Measurements from ENCODE around the gene ENTPD2.
"Not testable (repeated sequence)": the region's sequence is repeated elsewhere in the genome, so short reads cannot be mapped to it uniquely, and the experiment has no call there.

ENTPD2 gene

GRCh38 chr9:137045294-137046087 is 8.4 kb downstream of the ENTPD2 start:
- no peak for DNase-seq (ENCODE audit: low read depth)

- no peak for DNase-seq (ENCODE audit: low read depth)
Observed at GRCh38 chr9:137044502-137045177, 9.2 kb downstream of the ENTPD2 start.

- DNase-seq (ENCODE audit: low read depth) = no peak
Observed at GRCh38 chr9:137044037-137044436, 9.8 kb downstream of the ENTPD2 start.

- no peak for DNase-seq (ENCODE audit: low read depth)
Observed at GRCh38 chr9:137042751-137043727, 10.8 kb downstream of the ENTPD2 start.

- no peak for DNase-seq (ENCODE audit: low read depth)
Observed at GRCh38 chr9:137041124-137041523, 12.7 kb downstream of the ENTPD2 start.

GRCh38 chr9:137040568-137040967 is 13.3 kb downstream of the ENTPD2 start:
- DNase-seq (ENCODE audit: low read depth) = no peak

- no peak for DNase-seq (ENCODE audit: low read depth)
Observed at GRCh38 chr9:137039611-137040366, 14.1 kb downstream of the ENTPD2 start.

- no peak for DNase-seq (ENCODE audit: low read depth)
Observed at GRCh38 chr9:137038916-137039315, 14.9 kb downstream of the ENTPD2 start.

- no peak for DNase-seq (ENCODE audit: low read depth)
Observed at GRCh38 chr9:137037483-137037882, 16.4 kb downstream of the ENTPD2 start.

- DNase-seq (ENCODE audit: low read depth) = no peak
Observed at GRCh38 chr9:137037035-137037434, 16.8 kb downstream of the ENTPD2 start.

- DNase-seq (ENCODE audit: low read depth) = no peak
Observed at GRCh38 chr9:137035937-137036336, 17.9 kb downstream of the ENTPD2 start.

- no peak for DNase-seq (ENCODE audit: low read depth)
Observed at GRCh38 chr9:137035507-137035834, 18.4 kb downstream of the ENTPD2 start.

GRCh38 chr9:137034709-137035506 is 19.0 kb downstream of the ENTPD2 start:
- peak; percentile 70 for DNase-seq (ENCODE audit: low read depth)

- DNase-seq (ENCODE audit: low read depth) = no peak
Observed at GRCh38 chr9:137034039-137034708, 19.7 kb downstream of the ENTPD2 start.

- not testable (repeated sequence) for DNase-seq (ENCODE audit: low read depth)
Observed at GRCh38 chr9:137033481-137033880, 20.4 kb downstream of the ENTPD2 start.

- no peak for DNase-seq (ENCODE audit: low read depth)
Observed at GRCh38 chr9:137032858-137033257, 21.0 kb downstream of the ENTPD2 start.

- no peak for DNase-seq (ENCODE audit: low read depth)
Observed at GRCh38 chr9:137031904-137032640, 21.8 kb downstream of the ENTPD2 start, which contains the start of gene FUT7. FUT7 (minus strand) TSS chr9:137032088; CDS start chr9:137031991, 97 bp downstream.

- DNase-seq (ENCODE audit: low read depth) = no peak
Observed at GRCh38 chr9:137030538-137031527, 23.0 kb downstream of the ENTPD2 start.
